Activated T-helper 1 cell treated with anti-CD3 and anti-CD28 coated beads, Interleukin-12 subunit alpha, Interleukin-12 subunit beta, Interleukin-2, Interleukin-4 antibody, amounts not matched to agents 30 ng/mL and 10 ng/mL and 1 ng/mL, durations not matched to agents 14 hours and 24 hours and 36 hours (primary cell): ENCODE results near the gene PLK3. TPM values are rescaled to one million over a fixed set of nuclear protein-coding genes. Genes with fewer than 3 reads are reported as not detected.
A peak's percentile ranks its signal among the peaks of the same experiment; 100 is the strongest.
"Not testable (repeated sequence)": the region's sequence is repeated elsewhere in the genome, so short reads cannot be mapped to it uniquely, and the experiment has no call there.

Source experiments
- DNase-seq: peaks from one replicate; pipeline ENCODE4 v3.0.0; 2021; ENCODE audit warnings: low spot score
- H3K27ac Mint-ChIP-seq: one replicate; pipeline ENCODE4 v1.8.0; 2021; ENCODE audit warnings: mild to moderate bottlenecking, mixed read lengths
- H3K27me3 Mint-ChIP-seq: one replicate; pipeline ENCODE4 v1.8.0; 2022; ENCODE audit warnings: mild to moderate bottlenecking, moderate library complexity, mixed read lengths; ENCODE audit not compliant: insufficient read depth
- H3K36me3 Mint-ChIP-seq: one replicate; pipeline ENCODE4 v1.8.0; 2021; ENCODE audit warnings: low read depth, mixed read lengths
- H3K4me1 Mint-ChIP-seq: one replicate; pipeline ENCODE4 v1.8.0; 2021; ENCODE audit warnings: low read depth, mixed read lengths
- H3K4me3 Mint-ChIP-seq: one replicate; pipeline ENCODE4 v1.8.0; 2021; ENCODE audit warnings: mild to moderate bottlenecking, moderate library complexity, mixed read lengths
- H3K9me3 Mint-ChIP-seq: one replicate; pipeline ENCODE4 v1.8.0; 2021; ENCODE audit warnings: mixed read lengths
- intact Hi-C: fragments of 100-400 bp; cut with micrococcal nuclease; formaldehyde crosslinking; loops from one replicate; pipeline ENCODE4 v1.15.1; 2024
- total RNA-seq: library from RNA; stranded (reverse); gene quantifications from 2 replicates; pipeline ENCODE4 v1.2.3, GENCODE V29; 2022

The PLK3 gene
- total RNA-seq, 1 donor from 2014 or later: 211 TPM

DNA sequence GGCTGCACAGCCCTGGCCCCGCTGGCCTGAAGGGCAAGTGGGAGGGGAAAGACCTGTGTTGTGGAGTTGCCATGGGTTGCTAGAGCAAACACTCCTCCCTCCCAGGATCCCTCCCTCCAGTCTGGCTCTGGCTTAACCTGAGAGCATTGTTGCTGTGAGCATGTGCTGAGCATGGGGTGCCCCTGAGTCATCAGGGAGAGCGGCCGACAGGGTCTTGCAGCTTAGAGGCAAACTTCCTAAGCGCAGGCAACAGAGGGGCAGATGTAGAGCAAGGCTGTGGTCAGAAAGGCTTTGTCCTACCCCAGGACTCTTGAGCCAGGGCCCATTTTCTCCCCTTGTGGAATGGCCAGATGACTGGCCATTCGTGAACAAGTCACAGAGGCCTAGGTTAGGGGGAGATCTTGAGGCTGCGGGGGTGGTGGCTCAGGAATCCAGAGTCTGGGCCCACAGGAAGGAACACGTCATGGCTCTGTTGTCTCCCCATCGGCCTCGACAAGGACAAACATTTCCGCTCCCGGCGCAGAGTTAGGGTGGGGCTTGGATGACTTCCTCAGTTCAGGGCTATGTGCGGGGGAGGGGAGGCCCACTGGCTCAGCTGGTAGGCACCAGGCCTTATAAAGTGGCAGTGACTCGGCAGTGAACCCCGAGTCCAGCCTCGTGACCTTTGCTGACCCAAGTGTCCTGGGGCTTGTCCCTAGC lies 7.3 kb downstream of the PLK3 start:
- intact Hi-C loops: loop anchor here (2.0 to 10.0 kb wide), 6 partner anchors 33 to 835 kb away; partner anchors contain the start of genes ARMH1, ATP6V0B, DPH2 and NASP
- peak overlapping the region; percentile 99 for H3K27ac Mint-ChIP-seq
- peak; percentile 84 for DNase-seq
- peaks cover 89% of the 10 kb centered on the region for H3K4me1 Mint-ChIP-seq
- H3K9me3 Mint-ChIP-seq: no peaks in the 10 kb centered on the region
- no peaks in the 10 kb centered on the region for H3K27me3 Mint-ChIP-seq
- peaks cover 58% of the 10 kb centered on the region for H3K36me3 Mint-ChIP-seq
- peak overlapping the region; percentile 68 for H3K4me3 Mint-ChIP-seq

DNA sequence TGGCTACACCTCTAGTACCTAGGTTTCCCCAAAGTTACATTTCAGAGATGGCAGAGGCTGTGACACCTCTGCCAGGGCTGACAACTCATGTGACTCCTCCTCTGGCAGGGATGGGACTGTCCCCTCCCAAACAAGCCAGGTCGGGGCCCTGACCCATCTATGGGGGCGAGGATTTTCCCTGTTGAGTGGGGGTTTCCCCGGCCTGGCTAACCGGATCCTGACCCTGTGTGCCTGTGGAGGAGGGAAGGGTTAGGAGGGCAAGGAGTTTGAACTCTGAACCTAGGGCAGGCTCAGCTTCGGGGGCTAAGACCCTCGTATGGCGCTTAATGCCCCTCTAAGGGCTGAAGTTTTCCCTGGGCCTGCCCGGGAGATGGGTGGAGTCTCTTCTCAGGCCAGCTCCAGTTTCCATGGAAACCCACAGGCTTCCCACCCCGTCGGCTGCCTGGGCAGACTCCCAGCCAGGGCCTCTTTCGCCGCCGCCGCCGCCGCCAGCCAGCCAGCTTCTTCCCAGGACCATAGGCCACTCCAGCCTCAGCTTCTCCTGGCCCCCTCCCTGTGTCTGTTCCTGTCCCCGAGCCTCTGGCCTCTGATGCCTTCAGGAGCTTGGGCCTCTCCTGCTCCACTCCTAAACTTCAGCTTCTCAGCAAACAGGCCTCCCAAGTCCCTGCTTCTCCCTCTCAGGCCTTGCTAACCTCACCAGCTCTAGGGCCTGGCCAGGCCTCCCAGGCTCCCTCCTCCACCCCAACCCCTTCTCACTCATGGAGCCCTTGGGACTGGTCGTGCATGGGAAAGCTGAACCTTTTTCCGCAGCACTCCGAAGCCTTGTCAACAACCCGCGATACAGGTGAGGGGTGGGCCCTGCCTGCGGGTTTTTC lies 8.1 kb downstream of the PLK3 start, which contains the start of gene BTBD19:
Gene BTBD19 (plus strand): TSS at position 461 of the 875 bp plus-strand sequence. CDS start 298 bp downstream, at position 759.
- Mint-ChIP-seq H3K27me3 (no peaks in the 10 kb centered on the region), H3K27ac (peak within 1 kb of the TSS; percentile 99), H3K4me3 (peak within 1 kb of the TSS; percentile 68), H3K9me3 (no peaks in the 10 kb centered on the region), H3K36me3 (peaks cover 50% of the 10 kb centered on the region), H3K4me1 (peaks cover 85% of the 10 kb centered on the region)
- DNase-seq: peak; percentile 64
- intact Hi-C loops: loop anchor here (2.0 to 10.0 kb wide), 6 partner anchors 33 to 836 kb away; partner anchors contain the start of genes ARMH1, ATP6V0B, DPH2 and NASP

- peaks cover 49% of the 10 kb centered on the region for H3K36me3 Mint-ChIP-seq
- H3K4me1 Mint-ChIP-seq: peaks cover 83% of the 10 kb centered on the region
Measured at GRCh38 chr1:44808938-44809917, 9.1 kb downstream of the PLK3 start.

GRCh38 chr1:44810101-44810761 lies 10.1 kb downstream of the PLK3 start:
- DNase-seq: no peak
- H3K27ac Mint-ChIP-seq: peak overlapping the region; percentile 99
- intact Hi-C loops: no loop called here
- H3K27me3 Mint-ChIP-seq: no peaks in the 10 kb centered on the region
- H3K36me3 Mint-ChIP-seq: peaks cover 47% of the 10 kb centered on the region
- H3K9me3 Mint-ChIP-seq: no peaks in the 10 kb centered on the region
- peaks cover 83% of the 10 kb centered on the region for H3K4me1 Mint-ChIP-seq
- peak overlapping the region; percentile 68 for H3K4me3 Mint-ChIP-seq

More at GRCh38 chr1:44808938-44809917, 9.1 kb downstream of the PLK3 start:
- intact Hi-C loops: loop anchor here (1.0 to 10.0 kb wide), 10 partner anchors 8 to 837 kb away; partner anchors contain the start of genes ARMH1, ATP6V0B, DPH2 and NASP
- H3K4me3 Mint-ChIP-seq: peak overlapping the region; percentile 68
- peak; percentile 85 for DNase-seq
- H3K27me3 Mint-ChIP-seq: no peaks in the 10 kb centered on the region
- H3K9me3 Mint-ChIP-seq: no peaks in the 10 kb centered on the region
- H3K27ac Mint-ChIP-seq: peak overlapping the region; percentile 99

GRCh38 chr1:44810762-44811105 lies 10.6 kb downstream of the PLK3 start:
- H3K27me3 Mint-ChIP-seq, DNase-seq, intact Hi-C loops, H3K9me3 Mint-ChIP-seq: not testable (repeated sequence)
- peaks cover 79% of the 10 kb centered on the region for H3K4me1 Mint-ChIP-seq
- peaks cover 47% of the 10 kb centered on the region for H3K36me3 Mint-ChIP-seq
- H3K4me3 Mint-ChIP-seq: peak overlapping the region; percentile 40
- peak overlapping the region; percentile 99 for H3K27ac Mint-ChIP-seq

- Mint-ChIP-seq H3K27ac (peak overlapping the region; percentile 99), H3K4me3 (peak overlapping the region; percentile 40), H3K9me3 (no peaks in the 10 kb centered on the region), H3K36me3 (peaks cover 48% of the 10 kb centered on the region), H3K4me1 (peaks cover 78% of the 10 kb centered on the region), H3K27me3 (no peaks in the 10 kb centered on the region)
- intact Hi-C loops: no loop called here
- DNase-seq: no peak
Measured at GRCh38 chr1:44811234-44811633, 11.1 kb downstream of the PLK3 start.

GRCh38 chr1:44812822-44813543 lies 12.8 kb downstream of the PLK3 start:
- H3K27ac Mint-ChIP-seq: peak overlapping the region; percentile 67
- H3K27me3 Mint-ChIP-seq: no peaks in the 10 kb centered on the region
- H3K4me3 Mint-ChIP-seq: no peak overlapping the region
- H3K4me1 Mint-ChIP-seq: peaks cover 75% of the 10 kb centered on the region
- DNase-seq: no peak
- H3K36me3 Mint-ChIP-seq: peaks cover 48% of the 10 kb centered on the region
- no peaks in the 10 kb centered on the region for H3K9me3 Mint-ChIP-seq
- intact Hi-C loops: loop anchor here (1.0 kb wide), 1 partner anchor 38 kb away; the partner anchor contains the start of gene RPS8

- intact Hi-C loops: loop anchor here (5.0 kb wide), 1 partner anchor 871 kb away; the partner anchor contains the start of genes GPBP1L1 and TMEM69
- not testable (repeated sequence) for H3K4me3 Mint-ChIP-seq, H3K27ac Mint-ChIP-seq, H3K9me3 Mint-ChIP-seq, DNase-seq, H3K27me3 Mint-ChIP-seq
- Mint-ChIP-seq H3K4me1 (peaks cover 73% of the 10 kb centered on the region), H3K36me3 (peaks cover 42% of the 10 kb centered on the region)
Measured at GRCh38 chr1:44815926-44816325, 15.7 kb downstream of the PLK3 start.

- intact Hi-C loops: loop anchor here (5.0 kb wide), 1 partner anchor 870 kb away; the partner anchor contains the start of genes GPBP1L1 and TMEM69
- Mint-ChIP-seq H3K9me3 (no peaks in the 10 kb centered on the region), H3K4me1 (peaks cover 68% of the 10 kb centered on the region), H3K27me3 (no peaks in the 10 kb centered on the region), H3K4me3 (peak overlapping the region; percentile 58), H3K27ac (peak overlapping the region; percentile 76), H3K36me3 (peaks cover 31% of the 10 kb centered on the region)
- DNase-seq: no peak
Measured at GRCh38 chr1:44817307-44817706, 17.1 kb downstream of the PLK3 start.

DNA sequence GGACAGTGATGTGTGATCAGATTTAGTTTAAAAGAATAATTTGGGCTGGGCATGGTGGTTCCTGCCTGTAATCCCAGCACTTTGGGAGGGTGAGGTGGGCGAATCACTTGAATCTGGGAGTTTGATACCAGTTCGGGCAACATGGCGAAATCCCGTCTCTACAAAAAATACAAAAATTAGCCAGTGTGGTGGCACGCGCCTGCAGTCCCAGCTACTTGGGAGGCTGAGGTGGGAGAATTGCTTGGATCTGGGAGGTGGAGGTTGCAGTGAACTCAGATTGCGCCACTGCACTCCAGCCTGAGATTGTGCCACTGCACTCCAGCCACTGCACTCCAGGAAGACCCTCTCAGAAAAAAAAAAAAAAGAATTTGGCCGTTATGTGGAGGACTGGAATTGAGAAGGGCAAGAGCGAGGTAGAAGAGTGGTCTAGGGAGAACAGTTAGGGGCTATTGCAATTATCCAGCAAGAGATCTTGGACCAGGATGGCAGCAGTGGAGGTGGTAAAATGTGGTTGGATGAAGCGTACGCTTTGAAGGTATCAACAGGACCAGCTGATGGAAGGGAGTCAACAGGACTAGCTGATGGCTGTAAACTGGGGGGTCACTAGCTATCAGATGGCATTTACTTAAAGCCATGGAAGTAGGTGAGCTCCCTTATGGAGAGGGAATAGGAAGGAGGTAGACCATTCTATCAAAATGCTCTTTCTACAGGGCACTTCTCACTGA lies 17.8 kb downstream of the PLK3 start:
- Mint-ChIP-seq H3K27ac (peak overlapping the region; percentile 83), H3K36me3 (peaks cover 31% of the 10 kb centered on the region), H3K4me3 (peak overlapping the region; percentile 79), H3K4me1 (peaks cover 63% of the 10 kb centered on the region), H3K27me3 (no peaks in the 10 kb centered on the region), H3K9me3 (no peaks in the 10 kb centered on the region)
- intact Hi-C loops: loop anchor here (5.0 kb wide), 1 partner anchor 869 kb away; the partner anchor contains the start of genes GPBP1L1 and TMEM69
- DNase-seq: no peak
